Skeletal muscle tissue (tissue), 4 donors: ENCODE measurements around the gene TGFA. TPM values are rescaled to one million over a fixed set of nuclear protein-coding genes. Genes with fewer than 3 reads are reported as not detected.

Source experiments
- H3K27ac ChIP-seq: one replicate; pipeline ENCODE4 v1.7.0; 2013; ENCODE audit warnings: mild to moderate bottlenecking, low read depth, low read length, inconsistent platforms
- H3K27me3 ChIP-seq, 3 donors: one replicate each; pipeline ENCODE4 v1.7.0; 2013; ENCODE audit warnings: low read length in 3 of 3; ENCODE audit not compliant: control insufficient read depth in 3 of 3, insufficient read depth in 3 of 3
- H3K36me3 ChIP-seq, 3 donors: one replicate each; pipeline ENCODE4 v1.7.0; 2013; ENCODE audit warnings: low read length in 3 of 3; ENCODE audit not compliant: control insufficient read depth in 3 of 3, insufficient read depth in 3 of 3
- H3K4me1 ChIP-seq, 3 donors: one replicate each; pipeline ENCODE4 v1.7.0; 2013; ENCODE audit warnings: low read length in 3 of 3, mild to moderate bottlenecking in 3 of 3; ENCODE audit not compliant: control insufficient read depth in 3 of 3, insufficient read depth in 3 of 3
- H3K4me3 ChIP-seq, 3 donors: one replicate each; pipeline ENCODE4 v1.7.0; 2013; ENCODE audit warnings: low read length in 3 of 3
- H3K9ac ChIP-seq, 3 donors: one replicate each; pipeline ENCODE4 v1.7.0; 2013; ENCODE audit warnings: low read length in 3 of 3, mild to moderate bottlenecking in 3 of 3, moderate library complexity in 2 of 3, low read depth in 1 of 3
- H3K9me3 ChIP-seq, 3 donors: one replicate each; pipeline ENCODE4 v1.7.0; 2013; ENCODE audit warnings: low read length in 3 of 3; ENCODE audit not compliant: control insufficient read depth in 3 of 3
- total RNA-seq: library from RNA; depleted of rRNA; stranded (reverse); fragments of >200 nt; gene quantifications from one replicate; pipeline ENCODE4 v1.2.3, GENCODE V29; 2014
- donor health status: Osteomylitis.

TGFA gene
- total RNA-seq, 1 donor from 2014 or later: under 0.01 TPM

- peaks cover 0 to 14% (median 6%) of the 10 kb centered on the region in 3 donors for H3K27me3 ChIP-seq
- no peak overlapping the region for H3K27ac ChIP-seq
- no peak overlapping the region for H3K9ac ChIP-seq
- H3K9me3 ChIP-seq: no peaks in the 10 kb centered on the region
- no peak overlapping the region for H3K4me3 ChIP-seq
- H3K36me3 ChIP-seq: no peaks in the 10 kb centered on the region
- H3K4me1 ChIP-seq: peaks cover 0 to 6% (median 0%) of the 10 kb centered on the region in 3 donors
Observed at GRCh38 chr2:70517804-70518203, 35.8 kb downstream of the TGFA start.

GRCh38 chr2:70516596-70516995 is 37.0 kb downstream of the TGFA start:
- Histone ChIP-seq H3K9ac (no peak overlapping the region), H3K4me1 (peaks cover 0 to 6% (median 0%) of the 10 kb centered on the region in 3 donors), H3K27me3 (peaks cover 0 to 14% (median 10%) of the 10 kb centered on the region in 3 donors), H3K27ac (no peak overlapping the region), H3K9me3 (no peaks in the 10 kb centered on the region), H3K36me3 (no peaks in the 10 kb centered on the region), H3K4me3 (no peak overlapping the region)

GRCh38 chr2:70515938-70516337 is 37.7 kb downstream of the TGFA start:
- peaks cover 0 to 6% (median 0%) of the 10 kb centered on the region in 3 donors for H3K4me1 ChIP-seq
- no peak overlapping the region for H3K27ac ChIP-seq
- H3K4me3 ChIP-seq: no peak overlapping the region
- no peak overlapping the region for H3K9ac ChIP-seq
- H3K9me3 ChIP-seq: no peaks in the 10 kb centered on the region
- H3K36me3 ChIP-seq: no peaks in the 10 kb centered on the region
- H3K27me3 ChIP-seq: peaks cover 0 to 12% (median 10%) of the 10 kb centered on the region in 3 donors

GRCh38 chr2:70514612-70515055 is 39.0 kb downstream of the TGFA start:
- no peak overlapping the region for H3K4me3 ChIP-seq
- no peaks in the 10 kb centered on the region for H3K36me3 ChIP-seq
- H3K9me3 ChIP-seq: no peaks in the 10 kb centered on the region
- peaks cover 0 to 6% (median 0%) of the 10 kb centered on the region in 3 donors for H3K4me1 ChIP-seq
- H3K9ac ChIP-seq: no peak overlapping the region
- no peak overlapping the region for H3K27ac ChIP-seq
- H3K27me3 ChIP-seq: peaks cover 0 to 12% (median 10%) of the 10 kb centered on the region in 3 donors

- Histone ChIP-seq H3K9me3 (no peaks in the 10 kb centered on the region), H3K36me3 (no peaks in the 10 kb centered on the region), H3K4me3 (no peak overlapping the region), H3K27me3 (peaks cover 0 to 12% (median 10%) of the 10 kb centered on the region in 3 donors), H3K27ac (no peak overlapping the region), H3K9ac (no peak overlapping the region), H3K4me1 (peaks cover 0 to 6% (median 0%) of the 10 kb centered on the region in 3 donors)
Observed at GRCh38 chr2:70513738-70514137, 39.9 kb downstream of the TGFA start.

- Histone ChIP-seq H3K4me1 (peaks cover 0 to 6% (median 0%) of the 10 kb centered on the region in 3 donors), H3K9ac (no peak overlapping the region), H3K36me3 (no peaks in the 10 kb centered on the region), H3K4me3 (no peak overlapping the region), H3K27ac (no peak overlapping the region), H3K27me3 (peaks cover 0 to 10% (median 9%) of the 10 kb centered on the region in 3 donors), H3K9me3 (no peaks in the 10 kb centered on the region)
Observed at GRCh38 chr2:70511971-70512729, 41.5 kb downstream of the TGFA start.

- H3K9me3 ChIP-seq: no peaks in the 10 kb centered on the region
- H3K27ac ChIP-seq: no peak overlapping the region
- no peaks in the 10 kb centered on the region for H3K36me3 ChIP-seq
- no peak overlapping the region for H3K9ac ChIP-seq
- no peak overlapping the region for H3K4me3 ChIP-seq
- H3K27me3 ChIP-seq: peaks cover 0 to 13% (median 9%) of the 10 kb centered on the region in 3 donors
- H3K4me1 ChIP-seq: no peaks in the 10 kb centered on the region
Observed at GRCh38 chr2:70510313-70510712, 43.3 kb downstream of the TGFA start.

- Histone ChIP-seq H3K9ac (no peak overlapping the region), H3K4me1 (no peaks in the 10 kb centered on the region), H3K4me3 (no peak overlapping the region), H3K9me3 (no peaks in the 10 kb centered on the region), H3K27me3 (peaks cover 0 to 13% (median 8%) of the 10 kb centered on the region in 3 donors), H3K27ac (no peak overlapping the region), H3K36me3 (no peaks in the 10 kb centered on the region)
Observed at GRCh38 chr2:70509565-70509964, 44.1 kb downstream of the TGFA start.

- no peaks in the 10 kb centered on the region for H3K4me1 ChIP-seq
- no peaks in the 10 kb centered on the region for H3K9me3 ChIP-seq
- no peak overlapping the region for H3K9ac ChIP-seq
- H3K4me3 ChIP-seq: no peak overlapping the region
- no peaks in the 10 kb centered on the region for H3K36me3 ChIP-seq
- peaks cover 0 to 13% (median 5%) of the 10 kb centered on the region in 3 donors for H3K27me3 ChIP-seq
- no peak overlapping the region for H3K27ac ChIP-seq
Observed at GRCh38 chr2:70508711-70509462, 44.7 kb downstream of the TGFA start.
